Measurements from ENCODE around the gene DAP. TPM values are rescaled to one million over a fixed set of nuclear protein-coding genes. Genes with fewer than 3 reads are reported as not detected.
"Not testable (repeated sequence)": the region's sequence is repeated elsewhere in the genome, so short reads cannot be mapped to it uniquely, and the experiment has no call there.

DAP gene
- total and polyA plus RNA-seq, 10 donors = 29.4 to 111 (median 65.2) TPM

DNA sequence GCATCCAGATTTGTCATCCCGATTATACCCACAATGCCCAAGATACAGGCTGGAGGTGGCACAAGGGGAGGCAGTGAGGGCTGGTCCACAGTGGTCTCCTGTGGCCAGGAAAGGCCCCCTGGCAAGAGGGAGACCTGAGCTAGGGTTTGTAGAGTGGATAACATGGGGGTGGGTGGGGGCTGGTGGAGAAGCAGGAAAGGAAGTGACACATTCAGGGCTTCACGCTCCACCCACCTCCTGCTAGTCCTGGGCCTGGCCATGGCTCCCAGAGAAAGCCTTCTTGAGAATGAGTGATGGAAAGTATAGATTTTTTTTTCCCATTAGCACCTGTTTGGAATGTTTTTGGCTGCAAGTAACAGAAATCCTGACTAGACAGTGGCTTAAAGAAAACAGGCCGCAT, 115.9 kb downstream of the DAP start:
- TF ChIP-seq POLR2A (IDR thresholded peaks at IDR 0.05) (no peak), CTCF (IDR thresholded peaks at IDR 0.05 in 8 of 11, conservative IDR thresholded peaks at IDR 0.05 in 3 of 11) (no peak), POLR2AphosphoS5 (IDR thresholded peaks at IDR 0.05) (no peak)
- peaks cover 0 to 21% (median 11%) of the 10 kb centered on the region in 6 donors for H3K36me3 ChIP-seq
- no peak overlapping the region for H3K4me3 ChIP-seq
- DNase-seq = peak; percentile 71
- WGBS, 5 donors = 80 to 90% (median 86%) methylated on average over 3 of the region's 3 CpGs
- H3K27me3 ChIP-seq (replicated peaks in 1 of 7) = no peaks in the 10 kb centered on the region
- H3K4me1 ChIP-seq = peaks cover 0 to 32% (median 9%) of the 10 kb centered on the region in 6 donors
- intact Hi-C loops (cut with DNase I; ENCODE audit: low total_unique reads) = no loop called here
- no peak overlapping the region for H3K27ac ChIP-seq
- H3K9me3 ChIP-seq = peaks cover 0 to 4% (median 0%) of the 10 kb centered on the region in 8 donors

- peaks cover 0 to 7% (median 0%) of the 10 kb centered on the region in 8 donors for H3K9me3 ChIP-seq
- no peak for DNase-seq
- H3K4me3 ChIP-seq = no peak overlapping the region
- peak overlapping the region in 1 of 8 donors; percentile 1 for H3K27ac ChIP-seq
- no peaks in the 10 kb centered on the region for H3K27me3 ChIP-seq (replicated peaks in 1 of 7)
- peaks cover 0 to 11% (median 1%) of the 10 kb centered on the region in 6 donors for H3K36me3 ChIP-seq
- 44 to 60% (median 48%) methylated on average over 9 of the region's 9 CpGs for WGBS, 5 donors
- peaks cover 0 to 32% (median 9%) of the 10 kb centered on the region in 6 donors for H3K4me1 ChIP-seq
- no peak for TF ChIP-seq POLR2A (IDR thresholded peaks at IDR 0.05)
- TF ChIP-seq CTCF (IDR thresholded peaks at IDR 0.05 in 8 of 11, conservative IDR thresholded peaks at IDR 0.05 in 3 of 11) = no peak
- no peak for TF ChIP-seq POLR2AphosphoS5 (IDR thresholded peaks at IDR 0.05)
- intact Hi-C loops (cut with DNase I; ENCODE audit: low total_unique reads) = no loop called here
Observed at GRCh38 chr5:10644192-10644591, 116.8 kb downstream of the DAP start.

GRCh38 chr5:10642367-10642766, 118.7 kb downstream of the DAP start:
- no peak for TF ChIP-seq CTCF (IDR thresholded peaks at IDR 0.05 in 8 of 11, conservative IDR thresholded peaks at IDR 0.05 in 3 of 11)
- TF ChIP-seq POLR2A (IDR thresholded peaks at IDR 0.05) = no peak
- TF ChIP-seq POLR2AphosphoS5 (IDR thresholded peaks at IDR 0.05) = no peak
- DNase-seq = no peak
- Histone ChIP-seq H3K27ac (peak overlapping the region in 1 of 8 donors; percentile 10), H3K4me1 (peaks cover 0 to 32% (median 9%) of the 10 kb centered on the region in 6 donors), H3K4me3 (no peak overlapping the region), H3K36me3 (peaks cover 0 to 17% (median 4%) of the 10 kb centered on the region in 6 donors), H3K9me3 (peaks cover 0 to 7% (median 0%) of the 10 kb centered on the region in 8 donors), H3K27me3 (replicated peaks in 1 of 7) (no peaks in the 10 kb centered on the region)
- intact Hi-C loops (cut with DNase I; ENCODE audit: low total_unique reads) = no loop called here
- 71 to 81% (median 77%) methylated on average over 7 of the region's 7 CpGs for WGBS, 5 donors

- H3K36me3 ChIP-seq = peaks cover 0 to 17% (median 4%) of the 10 kb centered on the region in 6 donors
- no peaks in the 10 kb centered on the region for H3K27me3 ChIP-seq (replicated peaks in 1 of 7)
- 91 to 96% (median 94%) methylated on average over 13 to 36 of the region's 48 CpGs for WGBS, 5 donors
- TF ChIP-seq CTCF (IDR thresholded peaks at IDR 0.05 in 8 of 11, conservative IDR thresholded peaks at IDR 0.05 in 3 of 11) = no peak
- TF ChIP-seq POLR2AphosphoS5 (IDR thresholded peaks at IDR 0.05) = no peak
- TF ChIP-seq POLR2A (IDR thresholded peaks at IDR 0.05) = no peak
- intact Hi-C loops (cut with DNase I; ENCODE audit: low total_unique reads) = no loop called here
- H3K9me3 ChIP-seq = peaks cover 0 to 7% (median 0%) of the 10 kb centered on the region in 8 donors
- no peak overlapping the region for H3K27ac ChIP-seq
- H3K4me3 ChIP-seq = no peak overlapping the region
- peaks cover 10 to 45% (median 24%) of the 10 kb centered on the region in 6 donors for H3K4me1 ChIP-seq
- peak; percentile 12 for DNase-seq
Observed at GRCh38 chr5:10639846-10640368, 121.1 kb downstream of the DAP start.

DNA sequence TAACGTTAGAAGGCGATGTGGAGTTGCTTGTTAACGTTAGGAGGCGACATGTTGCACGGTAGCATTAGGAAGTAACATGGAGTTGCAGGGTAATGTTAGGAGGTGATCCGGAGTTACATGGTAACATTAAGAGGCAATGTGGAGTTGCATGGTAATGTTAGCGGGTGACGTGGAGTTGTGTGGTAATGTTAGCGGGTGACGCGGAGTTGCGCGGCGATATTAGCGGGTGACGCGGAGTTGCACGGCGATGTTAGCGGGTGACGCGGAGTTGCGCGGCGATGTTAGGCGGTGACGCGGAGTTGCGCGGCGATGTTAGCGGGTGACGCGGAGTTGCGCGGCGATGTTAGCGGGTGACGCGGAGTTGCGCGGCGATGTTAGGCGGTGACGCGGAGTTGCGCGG, 122.3 kb downstream of the DAP start:
- H3K4me3 ChIP-seq; H3K27ac ChIP-seq; H3K27me3 ChIP-seq (replicated peaks in 1 of 7); H3K9me3 ChIP-seq; DNase-seq; intact Hi-C loops (cut with DNase I; ENCODE audit: low total_unique reads): not testable (repeated sequence)
- WGBS, 5 donors = 53 to 96% (median 91%) methylated on average over 9 to 48 of the region's 48 CpGs
- peaks cover 17 to 45% (median 30%) of the 10 kb centered on the region in 6 donors for H3K4me1 ChIP-seq
- H3K36me3 ChIP-seq = peaks cover 0 to 17% (median 4%) of the 10 kb centered on the region in 6 donors

All from spleen (tissue), 11 donors.